Measurements from ENCODE around the gene RITA1. TPM values are rescaled to one million over a fixed set of nuclear protein-coding genes. Genes with fewer than 3 reads are reported as not detected.

The RITA1 gene
- total and polyA plus RNA-seq, 2 of the 4 experiments (the other 2 are of a cell fraction) = 14.2 to 14.7 TPM

GRCh38 chr12:113198296-113198695 is 12.8 kb downstream of the RITA1 start:
- Histone ChIP-seq H4K20me1 (ENCODE audit: insufficient read depth, low read length) (no peaks in the 10 kb centered on the region), H3K4ac (ENCODE audit: low read depth, low read length) (peak overlapping the region; percentile 45; the same call in 1 of the 2 replicates), H4K5ac (ENCODE audit: low read depth, low read length) (no peak overlapping the region), H3K18ac (ENCODE audit: low read depth, low read length) (no peak overlapping the region), H4K91ac (ENCODE audit: insufficient read depth, low read depth, low read length) (no peak overlapping the region), H3K4me1 (ENCODE audit: control insufficient read depth, insufficient read depth, low read length) (peaks cover 9% of the 10 kb centered on the region), H3K14ac (replicated peaks; ENCODE audit: low read depth, low read length) (no peak overlapping the region), H3K36me3 (ENCODE audit: control insufficient read depth, insufficient read depth, low read length) (no peaks in the 10 kb centered on the region), H2AFZ (replicated peaks; ENCODE audit: low read length, poor library complexity) (no peak overlapping the region), H3K56ac (ENCODE audit: extremely low read depth, insufficient read depth, low read length) (no peak overlapping the region), H3K4me3 (ENCODE audit: insufficient read depth, low read depth, low read length) (no peak overlapping the region), H3K23ac (ENCODE audit: low read depth, low read length) (no peak overlapping the region), H2AK9ac (replicated peaks; ENCODE audit: low read depth, low read length, poor library complexity) (no peak overlapping the region), H3K79me1 (ENCODE audit: low read depth in 1 of 2, low read length in 2 of 2) (no peaks in the 10 kb centered on the region), H2BK5ac (ENCODE audit: low read depth, low read length, poor library complexity, severe bottlenecking) (no peak overlapping the region), H2AK5ac (ENCODE audit: low read depth, low read length) (no peak overlapping the region), H3K9me1 (ENCODE audit: insufficient read depth, low read length) (no peaks in the 10 kb centered on the region), H3K9ac (ENCODE audit: low read depth, low read length) (no peak overlapping the region), H3K9me3 (ENCODE audit: control insufficient read depth, insufficient read depth, low read length) (no peaks in the 10 kb centered on the region), H2BK20ac (ENCODE audit: low read depth, low read length) (0 out of 2 replicates have a peak overlapping the region, but pooled peaks have one; percentile 16), H3K27ac (ENCODE audit: insufficient read depth, low read length) (no peak overlapping the region), H2BK15ac (ENCODE audit: low read depth, low read length) (no peak overlapping the region; the same call in 2 of the 3 replicates), H4K8ac (ENCODE audit: low read depth in 2 of 2, low read length in 2 of 2) (no peak overlapping the region), H2BK120ac (ENCODE audit: low read depth, low read length) (no peak overlapping the region), H3K27me3 (ENCODE audit: control insufficient read depth, insufficient read depth, low read length) (no peaks in the 10 kb centered on the region), H3K4me2 (ENCODE audit: low read depth, low read length) (no peak overlapping the region)
- TF ChIP-seq NFE2L2 (IDR thresholded peaks at IDR 0.05; ENCODE audit: low read depth, low read length) (no peak), BHLHE40 (IDR thresholded peaks at IDR 0.05; ENCODE audit: low read depth, low read length) (no peak), CHD1 (IDR thresholded peaks at IDR 0.05; ENCODE audit: low read depth, low read length) (no peak), RFX5 (IDR thresholded peaks at IDR 0.05; ENCODE audit: low read depth, low read length) (no peak), MAFK (IDR thresholded peaks at IDR 0.05; ENCODE audit: low read depth, low read length) (no peak)
- ChIA-PET CTCF (no interaction called here), POLR2A (ENCODE audit: unreplicated experiment) (no interaction called here)
- intact Hi-C loops (cut with micrococcal nuclease) = loop anchor here (5.0 to 10.0 kb wide), 3 partner anchors 99 to 714 kb away; partner anchors contain the start of gene PLBD2
- dilution Hi-C loops (cut with HindIII; ENCODE audit: low sequenced_read_pairs, unreplicated experiment) = no loop called here
- in situ Hi-C loops (cut with MboI; ENCODE audit: low sequenced_read_pairs) = loop anchor here (5.0 to 25.0 kb wide), 2 partner anchors 229 to 1214 kb away; partner anchors contain the start of gene TBX5
- ATAC-seq (ENCODE audit: low read depth) (no peak), DNase-seq (no peak)
- 33% methylated on average over 1 of the region's 1 CpG; no CpG with 5 or more reads in 1 of the 2 experiments for WGBS, 2 experiments (ENCODE audit: extremely low coverage in 2 of 2, insufficient read length in 1 of 2)
- no TSS peak for BruUV-seq (replicated peaks)

All from IMR-90 (cell line).